Measurements from ENCODE around the gene LOXHD1. TPM values are rescaled to one million over a fixed set of nuclear protein-coding genes. Genes with fewer than 3 reads are reported as not detected.

Gene LOXHD1
- polyA plus RNA-seq, 1 experiment = not detected

DNA sequence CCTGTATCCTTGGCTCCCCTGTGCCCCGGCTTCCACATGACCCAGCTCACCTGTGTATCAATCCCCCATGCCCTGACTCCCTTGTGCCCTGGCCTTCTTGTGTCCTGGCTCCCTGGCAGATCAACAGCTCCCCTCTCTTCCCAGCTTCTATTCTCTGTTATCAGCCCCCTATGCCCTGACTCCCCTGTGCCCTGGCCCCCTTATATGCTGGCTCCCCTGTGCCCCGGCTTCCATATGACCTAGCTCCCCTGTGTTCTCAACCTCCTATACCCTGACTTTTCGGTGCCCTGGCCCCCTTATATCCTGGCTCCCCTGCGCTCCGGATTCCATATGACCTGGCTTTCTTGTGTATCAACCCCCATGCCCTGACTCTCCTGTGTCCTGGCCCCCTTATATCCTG lies 209.2 kb downstream of the LOXHD1 start:
- no peak for TF ChIP-seq CTCF (IDR thresholded peaks at IDR 0.05; ENCODE audit: low read depth, low read length)
- Histone ChIP-seq H3K27ac (ENCODE audit: low read depth, low read length) (no peak overlapping the region), H3K4me3 (ENCODE audit: low read depth, low read length) (no peak overlapping the region), H3K27me3 (ENCODE audit: control insufficient read depth, insufficient read depth, low read length) (no peaks in the 10 kb centered on the region), H3K9me3 (ENCODE audit: control insufficient read depth, insufficient read depth, low read length) (no peaks in the 10 kb centered on the region)
- DNase-seq (ENCODE audit: low read depth, low spot score) = no peak
- ChIA-PET CTCF (no interaction called here), POLR2A (no interaction called here)

GRCh38 chr18:46447323-46447722 lies 209.7 kb downstream of the LOXHD1 start:
- ChIA-PET POLR2A (no interaction called here), CTCF (no interaction called here)
- Histone ChIP-seq H3K4me3 (ENCODE audit: low read depth, low read length) (no peak overlapping the region), H3K27ac (ENCODE audit: low read depth, low read length) (no peak overlapping the region), H3K27me3 (ENCODE audit: control insufficient read depth, insufficient read depth, low read length) (no peaks in the 10 kb centered on the region), H3K9me3 (ENCODE audit: control insufficient read depth, insufficient read depth, low read length) (no peaks in the 10 kb centered on the region)
- TF ChIP-seq CTCF (IDR thresholded peaks at IDR 0.05; ENCODE audit: low read depth, low read length) = no peak
- DNase-seq (ENCODE audit: low read depth, low spot score) = no peak

GRCh38 chr18:46445522-46446313 lies 211.3 kb downstream of the LOXHD1 start:
- Histone ChIP-seq H3K4me3 (ENCODE audit: low read depth, low read length) (no peak overlapping the region), H3K9me3 (ENCODE audit: control insufficient read depth, insufficient read depth, low read length) (no peaks in the 10 kb centered on the region), H3K27ac (ENCODE audit: low read depth, low read length) (no peak overlapping the region), H3K27me3 (ENCODE audit: control insufficient read depth, insufficient read depth, low read length) (no peaks in the 10 kb centered on the region)
- ChIA-PET POLR2A (no interaction called here), CTCF (interaction anchor here (0.6 kb wide), 1 partner anchor 310 kb away, joined by 4 read pairs; no protein-coding TSS in a partner anchor)
- DNase-seq (ENCODE audit: low read depth, low spot score) = no peak
- TF ChIP-seq CTCF (IDR thresholded peaks at IDR 0.05; ENCODE audit: low read depth, low read length) = no peak

DNA sequence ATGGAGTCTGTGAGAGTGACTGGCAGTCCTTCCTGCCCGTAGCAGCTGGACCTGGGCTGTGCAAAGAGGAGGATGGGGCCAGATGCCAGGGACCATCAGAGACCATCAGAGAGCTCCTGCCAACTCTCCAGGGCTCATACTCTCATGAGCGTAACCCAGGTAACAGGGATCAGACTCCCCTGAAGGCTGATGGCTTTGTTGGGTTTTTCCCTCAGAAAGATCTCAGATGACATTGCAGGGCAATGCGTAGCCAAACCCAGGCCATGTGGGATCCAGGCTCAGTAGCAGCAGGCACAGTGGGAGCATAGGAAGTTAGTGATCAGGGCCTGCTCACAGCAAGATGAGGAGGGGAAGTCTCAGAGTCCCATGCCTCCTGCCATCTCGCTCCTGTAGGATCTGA lies 218.0 kb downstream of the LOXHD1 start:
- ChIA-PET CTCF (no interaction called here), POLR2A (no interaction called here)
- no peak for DNase-seq (ENCODE audit: low read depth, low spot score)
- Histone ChIP-seq H3K9me3 (ENCODE audit: control insufficient read depth, insufficient read depth, low read length) (no peaks in the 10 kb centered on the region; the same call in 1 of the 2 replicates), H3K27ac (ENCODE audit: low read depth, low read length) (no peak overlapping the region), H3K4me3 (ENCODE audit: low read depth, low read length) (no peak overlapping the region), H3K27me3 (ENCODE audit: control insufficient read depth, insufficient read depth, low read length) (no peaks in the 10 kb centered on the region)
- TF ChIP-seq CTCF (IDR thresholded peaks at IDR 0.05; ENCODE audit: low read depth, low read length) = no peak

GRCh38 chr18:46437061-46437460 lies 220.0 kb downstream of the LOXHD1 start:
- Histone ChIP-seq H3K27ac (ENCODE audit: low read depth, low read length) (no peak overlapping the region), H3K27me3 (ENCODE audit: control insufficient read depth, insufficient read depth, low read length) (no peaks in the 10 kb centered on the region), H3K4me3 (ENCODE audit: low read depth, low read length) (no peak overlapping the region), H3K9me3 (ENCODE audit: control insufficient read depth, insufficient read depth, low read length) (no peaks in the 10 kb centered on the region; the same call in 1 of the 2 replicates)
- ChIA-PET POLR2A (no interaction called here), CTCF (no interaction called here)
- DNase-seq (ENCODE audit: low read depth, low spot score) = no peak
- TF ChIP-seq CTCF (IDR thresholded peaks at IDR 0.05; ENCODE audit: low read depth, low read length) = no peak
